A673 (cell line): ENCODE measurements around the gene DCLRE1C. TPM values are rescaled to one million over a fixed set of nuclear protein-coding genes. Genes with fewer than 3 reads are reported as not detected.

Experiments
- BruUV-seq: library from RNA; stranded (reverse); fragments of 400-500 nt; replicated peaks from 2 replicates; lab custom pipeline; 2021; lab: Mats Ljungman, UMichigan
- CTCF ChIA-PET: fragments of 300-600 bp; sonication (Branson Sonifier 250); formaldehyde crosslinking; loops from one replicate; lab custom pipeline; 2022; ENCODE audit warnings: antibody characterized with exemption; lab: Charles Lee
- POLR2A ChIA-PET: fragments of 300-600 bp; sonication (Branson Sonifier 250); formaldehyde crosslinking; loops from one replicate; lab custom pipeline; 2022; ENCODE audit warnings: antibody characterized with exemption; ENCODE audit not compliant: low non-redundant PET; lab: Charles Lee
- DNase-seq: peaks from one replicate; pipeline ENCODE4 v3.0.0-alpha.2; 2015; ENCODE audit warnings: low spot score
- H3K27ac ChIP-seq: fragments of 200-600 bp; sonication (generic); 2 replicates; pipeline ENCODE4 v1.5.1; 2016; ENCODE audit warnings: mixed run types, low read depth, mild to moderate bottlenecking, mixed read lengths, antibody characterized with exemption, low read length; ENCODE audit not compliant: poor library complexity, severe bottlenecking
- H3K27me3 ChIP-seq: fragments of 200-600 bp; sonication (generic); replicated peaks from 2 replicates; pipeline ENCODE4 v1.6.1; 2017; ENCODE audit warnings: mixed run types, low read depth, mild to moderate bottlenecking, mixed read lengths, antibody characterized with exemption, low read length; ENCODE audit not compliant: insufficient read depth, poor library complexity
- H3K36me3 ChIP-seq: fragments of 200-600 bp; sonication (generic); 2 replicates; pipeline ENCODE4 v1.6.1; 2016; ENCODE audit warnings: mixed run types, mild to moderate bottlenecking, mixed read lengths, antibody characterized with exemption, low read length; ENCODE audit not compliant: insufficient read depth, poor library complexity, severe bottlenecking
- H3K4me1 ChIP-seq: fragments of 200-600 bp; sonication (generic); 2 replicates; pipeline ENCODE4 v1.6.1; 2017; ENCODE audit warnings: mixed run types, mild to moderate bottlenecking, mixed read lengths, antibody characterized with exemption, low read length; ENCODE audit not compliant: insufficient read depth, poor library complexity, severe bottlenecking
- H3K4me3 ChIP-seq: fragments of 200-600 bp; sonication (generic); 2 replicates; pipeline ENCODE4 v1.5.1; 2016; ENCODE audit warnings: low read depth, mixed run types, mild to moderate bottlenecking, mixed read lengths, low read length; ENCODE audit not compliant: poor library complexity, severe bottlenecking
- H3K9me3 ChIP-seq: fragments of 200-600 bp; sonication (generic); 2 replicates; pipeline ENCODE4 v1.6.1; 2016; ENCODE audit warnings: mixed run types, low read depth, mild to moderate bottlenecking, mixed read lengths, antibody characterized with exemption, low read length; ENCODE audit not compliant: poor library complexity, severe bottlenecking
- CTCF ChIP-seq: fragments of 300-800, 200-600 bp; sonication (generic); conservative IDR thresholded peaks from 2 replicates; pipeline ENCODE4 v1.5.1; 2017; ENCODE audit warnings: low read depth, mild to moderate bottlenecking, antibody characterized with exemption, low read length, moderate library complexity, mixed read lengths
- EZH2 ChIP-seq: fragments of 200-600 bp; sonication (generic); IDR thresholded peaks from 2 replicates; pipeline ENCODE4 v1.6.1; 2017; ENCODE audit warnings: borderline replicate concordance, low read depth, mild to moderate bottlenecking, mixed read lengths, antibody characterized with exemption, low read length; ENCODE audit not compliant: poor library complexity, severe bottlenecking
- intact Hi-C: fragments of 100-400 bp; cut with micrococcal nuclease; formaldehyde crosslinking; loops from one replicate; pipeline ENCODE4 v1.10.0; 2022; ENCODE audit not compliant: unreplicated experiment
- total RNA-seq: library from RNA; stranded (reverse); gene quantifications from 2 replicates; pipeline ENCODE4 v1.2.3, GENCODE V29; 2021

DCLRE1C gene
- total RNA-seq, 1 experiment from 2014 or later, result 13.1 TPM

DNA sequence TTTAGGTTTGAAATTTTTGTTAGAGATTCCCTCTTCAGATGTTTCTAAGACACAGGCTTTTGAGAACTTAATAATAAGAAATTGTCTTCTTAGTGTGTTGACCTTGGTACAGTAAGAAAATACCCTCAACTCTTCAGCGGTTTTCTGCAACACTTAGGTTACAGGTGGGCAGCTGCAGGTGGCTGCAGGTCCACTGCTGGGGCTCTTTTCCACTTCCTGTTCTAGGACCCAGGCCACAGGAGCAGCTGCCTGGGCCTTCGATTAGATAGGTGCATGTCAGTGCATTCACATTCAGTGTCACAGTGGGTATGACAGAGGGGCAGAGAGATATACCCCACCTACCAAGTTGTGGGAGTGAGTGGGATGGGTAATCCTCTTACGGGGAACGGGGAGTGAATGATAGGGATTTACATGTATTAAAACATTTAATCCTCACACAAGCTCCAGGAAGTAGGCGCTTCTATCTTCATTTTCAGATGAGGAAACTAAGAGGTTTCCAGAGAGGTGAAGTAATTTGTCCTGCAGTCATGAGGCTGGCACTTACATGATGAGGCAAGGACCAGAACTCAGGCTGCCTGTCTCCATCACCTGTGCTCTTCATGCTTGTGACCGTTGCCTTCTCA, 95.4 kb downstream of the DCLRE1C start:
- Histone ChIP-seq H3K4me1 (peaks cover 23% of the 10 kb centered on the region), H3K9me3 (no peaks in the 10 kb centered on the region), H3K4me3 (no peak overlapping the region), H3K27me3 (no peaks in the 10 kb centered on the region), H3K36me3 (peaks cover 10% of the 10 kb centered on the region), H3K27ac (no peak overlapping the region)
- DNase-seq, result peak; percentile 60
- ChIA-PET POLR2A (no interaction called here), CTCF (no interaction called here)
- intact Hi-C loops, result no loop called here
- no TSS peak for BruUV-seq
- no peak for TF ChIP-seq EZH2
- TF ChIP-seq CTCF, result no peak

GRCh38 chr10:14855453-14855852, 98.4 kb downstream of the DCLRE1C start:
- H3K36me3 ChIP-seq, result peaks cover 25% of the 10 kb centered on the region
- intact Hi-C loops, result no loop called here
- H3K9me3 ChIP-seq, result no peaks in the 10 kb centered on the region
- TF ChIP-seq EZH2, result no peak
- no peak for TF ChIP-seq CTCF
- BruUV-seq, result no TSS peak
- ChIA-PET CTCF (no interaction called here), POLR2A (no interaction called here)
- H3K4me1 ChIP-seq, result peaks cover 23% of the 10 kb centered on the region
- no peak for DNase-seq
- H3K4me3 ChIP-seq, result no peak overlapping the region
- H3K27me3 ChIP-seq, result no peaks in the 10 kb centered on the region
- H3K27ac ChIP-seq, result no peak overlapping the region

DNA sequence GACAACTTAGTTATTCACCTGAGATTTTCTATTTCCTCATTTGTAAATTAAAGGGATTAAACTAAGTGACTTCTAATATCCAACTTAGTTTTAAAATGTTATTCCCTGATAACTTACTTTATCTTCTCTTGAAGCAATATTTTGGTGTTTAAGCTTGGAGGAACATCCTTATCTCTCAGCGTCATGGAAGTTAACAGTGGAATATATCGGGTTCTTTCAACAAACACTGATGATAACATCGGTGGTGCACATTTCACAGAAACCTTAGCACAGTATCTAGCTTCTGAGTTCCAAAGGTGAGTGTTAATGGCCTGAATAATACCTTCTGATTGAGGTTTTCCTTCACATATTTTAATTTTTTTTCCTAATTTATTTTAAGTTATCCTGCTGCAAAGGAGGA, 101.7 kb downstream of the DCLRE1C start:
- no peak overlapping the region for H3K27ac ChIP-seq
- intact Hi-C loops, result no loop called here
- TF ChIP-seq CTCF (no peak), EZH2 (no peak)
- no peaks in the 10 kb centered on the region for H3K27me3 ChIP-seq
- H3K4me1 ChIP-seq, result no peaks in the 10 kb centered on the region
- ChIA-PET CTCF (no interaction called here), POLR2A (no interaction called here)
- BruUV-seq, result no TSS peak
- H3K36me3 ChIP-seq, result peaks cover 29% of the 10 kb centered on the region
- no peak for DNase-seq
- no peaks in the 10 kb centered on the region for H3K9me3 ChIP-seq
- H3K4me3 ChIP-seq, result no peak overlapping the region

Other genes starting within 250 kb of the DCLRE1C start
- gene FAM107B, start 179.2 kb downstream of the DCLRE1C start, total RNA-seq, result 61.6 and 66.1 TPM in 2 replicates
- gene CDNF, start 116.1 kb downstream of the DCLRE1C start, total RNA-seq, result 0.34 and 0.83 TPM in 2 replicates
- 42.2 and 46.9 TPM in 2 replicates for gene HSPA14, start 115.8 kb downstream of the DCLRE1C start, total RNA-seq
- 19.1 and 20.3 TPM in 2 replicates for gene MSANTD7, start 115.8 kb downstream of the DCLRE1C start, total RNA-seq
- gene SUV39H2, start 75.2 kb downstream of the DCLRE1C start, total RNA-seq, result 78.8 and 83.2 TPM in 2 replicates
- 1.4 TPM in 1 of 2 replicates, not detected in the other for gene MEIG1, start 5.3 kb upstream of the DCLRE1C start, total RNA-seq
- 1.1 and 1.6 TPM in 2 replicates for gene OLAH, start 89.8 kb upstream of the DCLRE1C start, total RNA-seq
- 2.0 and 2.6 TPM in 2 replicates for gene ACBD7, start 134.7 kb upstream of the DCLRE1C start, total RNA-seq
- 20.9 and 23.8 TPM in 2 replicates for gene RPP38, start 143.3 kb upstream of the DCLRE1C start, total RNA-seq
- gene NMT2, start 214.6 kb upstream of the DCLRE1C start, total RNA-seq, result 15.7 and 16.3 TPM in 2 replicates